ENCODE measurements around the gene CSAD.

The CSAD gene

DNA sequence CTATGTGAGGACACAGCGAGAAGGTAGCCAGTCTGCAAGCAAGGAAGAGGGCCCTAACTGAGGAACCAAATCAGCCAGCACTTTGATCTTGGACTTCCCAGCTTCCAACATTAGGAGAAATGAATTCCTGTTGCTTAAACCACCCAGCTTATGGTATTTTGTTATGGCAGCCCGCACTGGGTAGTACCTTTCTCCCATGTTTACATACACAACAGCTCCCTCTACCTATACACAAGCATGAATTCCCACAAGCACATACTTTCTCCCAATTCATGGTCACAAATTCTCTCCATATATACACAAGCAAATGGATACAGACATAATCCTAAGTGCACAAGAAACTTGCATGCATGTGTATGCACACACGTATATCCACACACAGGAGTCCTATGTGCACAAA lies 19.0 kb upstream of the CSAD start:
- DNase-seq (ENCODE audit: low read depth in 2 of 2), result no peak

- no peak for DNase-seq (ENCODE audit: low read depth in 2 of 2)
These were observed 17.9 kb upstream of the CSAD start for GRCh38 chr12:53198486-53199110.

GRCh38 chr12:53197011-53197640 lies 16.4 kb upstream of the CSAD start:
- DNase-seq (ENCODE audit: low read depth in 2 of 2), result no peak

DNA sequence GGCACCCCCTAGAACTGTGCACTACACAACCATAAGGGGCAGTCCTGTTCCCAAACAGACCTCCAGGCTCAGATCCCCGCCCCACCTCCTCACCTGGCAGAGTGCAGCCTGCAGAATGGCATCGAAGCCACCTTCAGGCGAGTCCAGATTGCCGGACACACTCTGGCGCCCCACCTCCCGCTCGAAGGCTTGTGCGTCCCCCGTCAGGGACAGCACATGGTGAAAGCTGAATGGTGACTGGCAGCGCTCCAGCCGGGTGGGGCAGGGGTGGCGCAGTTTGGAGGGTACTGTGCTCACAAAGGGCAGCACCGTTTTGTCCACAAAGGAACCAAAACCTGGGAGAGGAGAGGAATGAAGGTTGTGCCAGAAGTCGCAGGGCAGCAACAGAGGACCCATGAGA lies 15.8 kb upstream of the CSAD start:
- no peak for DNase-seq (ENCODE audit: low read depth in 2 of 2)

DNA sequence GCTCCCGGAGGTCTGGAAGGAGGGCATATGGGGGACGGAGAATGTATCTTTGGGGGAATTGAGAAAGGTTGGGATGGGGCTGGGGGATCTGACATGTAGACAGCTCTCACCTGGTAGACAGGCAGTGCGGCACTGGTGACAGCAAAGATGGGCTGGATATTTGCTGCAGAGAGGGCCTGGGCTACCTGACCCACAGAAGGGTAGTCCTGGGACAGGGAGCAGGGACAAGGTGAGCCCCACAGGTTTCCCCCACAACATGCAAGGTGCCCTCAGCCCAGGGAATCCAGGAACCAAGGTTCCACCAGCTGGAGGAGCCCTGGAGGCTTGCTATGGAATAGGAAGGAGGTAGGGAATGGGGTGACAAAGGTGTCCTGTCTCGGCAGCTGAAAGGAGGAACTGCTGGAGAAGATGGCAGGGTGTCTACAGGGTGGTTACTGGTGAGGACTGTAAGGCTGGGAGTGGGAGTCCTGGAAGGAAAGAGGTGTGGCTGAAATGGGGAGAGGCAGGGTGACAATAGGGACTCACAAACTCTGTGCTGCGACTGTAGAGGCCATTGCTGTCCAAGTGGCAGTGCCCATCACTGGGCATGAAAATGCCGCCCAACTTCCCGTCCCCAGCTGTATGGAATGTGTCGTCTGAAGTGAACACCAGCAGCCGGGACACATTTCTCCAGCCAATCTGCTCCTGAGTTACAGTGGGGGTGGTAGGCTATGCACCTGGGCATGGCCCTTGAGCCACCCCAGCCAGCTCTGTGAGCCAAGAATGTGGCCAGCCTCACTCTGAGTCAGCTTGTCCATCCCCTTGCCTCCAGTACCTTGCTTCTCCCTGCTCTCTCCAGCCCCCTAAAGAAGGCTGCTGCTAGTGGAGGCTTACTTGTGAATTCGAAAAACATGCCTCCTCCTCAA lies 15.0 kb upstream of the CSAD start:
- no peak for DNase-seq (ENCODE audit: low read depth in 2 of 2)

- DNase-seq (ENCODE audit: low read depth in 2 of 2), result no peak
These were observed 14.2 kb upstream of the CSAD start for GRCh38 chr12:53194973-53195372.

GRCh38 chr12:53193985-53194716 lies 13.4 kb upstream of the CSAD start:
- DNase-seq (ENCODE audit: low read depth in 2 of 2), result no peak

GRCh38 chr12:53193040-53193439 lies 12.3 kb upstream of the CSAD start:
- DNase-seq (ENCODE audit: low read depth in 2 of 2), result no peak

- no peak for DNase-seq (ENCODE audit: low read depth in 2 of 2)
These were observed 11.9 kb upstream of the CSAD start for GRCh38 chr12:53192531-53193021.

GRCh38 chr12:53191885-53192530 lies 11.3 kb upstream of the CSAD start:
- DNase-seq (ENCODE audit: low read depth in 2 of 2), result no peak

- no peak for DNase-seq (ENCODE audit: low read depth in 2 of 2)
These were observed 10.6 kb upstream of the CSAD start for GRCh38 chr12:53191096-53191884.

- no peak for DNase-seq (ENCODE audit: low read depth in 2 of 2)
These were observed 9.5 kb upstream of the CSAD start for GRCh38 chr12:53190108-53190729.

DNA sequence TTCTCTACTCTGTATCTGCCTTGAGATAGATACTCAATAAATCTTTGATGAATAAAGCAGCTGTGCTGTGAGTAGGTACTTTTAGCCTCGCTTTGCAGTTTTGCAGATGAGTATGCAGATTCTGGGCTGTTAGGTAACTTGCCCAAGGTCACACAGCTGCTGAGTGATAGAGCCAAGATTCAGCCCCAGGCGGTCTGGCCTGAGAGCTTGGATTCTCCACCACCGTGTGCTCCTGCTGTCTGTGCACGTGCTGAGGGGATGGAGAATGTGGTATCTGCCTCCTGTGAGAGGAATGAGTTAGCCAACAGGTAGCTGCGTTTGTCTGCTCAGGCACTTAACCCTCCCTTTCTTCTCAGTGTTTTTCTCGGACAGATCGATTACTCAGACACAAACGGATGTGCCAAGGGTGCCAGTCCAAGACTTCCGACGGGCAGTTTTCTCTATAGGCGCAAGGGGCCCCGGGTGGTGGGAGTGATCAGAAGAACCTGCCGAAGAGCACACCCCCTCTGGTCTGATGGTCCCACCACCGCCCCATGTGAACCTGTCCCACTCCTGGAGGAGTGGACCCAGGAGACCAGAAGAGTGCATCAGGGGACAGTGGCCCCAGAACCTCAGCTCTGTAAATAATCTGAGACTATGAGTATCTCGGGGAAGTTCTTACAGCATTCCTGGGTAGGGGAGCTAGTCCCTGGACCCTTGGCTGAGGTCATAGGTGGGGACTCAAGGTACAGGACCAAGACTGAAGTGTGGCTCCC lies 6.6 kb upstream of the CSAD start:
- DNase-seq (ENCODE audit: low read depth in 2 of 2), result no peak

DNA sequence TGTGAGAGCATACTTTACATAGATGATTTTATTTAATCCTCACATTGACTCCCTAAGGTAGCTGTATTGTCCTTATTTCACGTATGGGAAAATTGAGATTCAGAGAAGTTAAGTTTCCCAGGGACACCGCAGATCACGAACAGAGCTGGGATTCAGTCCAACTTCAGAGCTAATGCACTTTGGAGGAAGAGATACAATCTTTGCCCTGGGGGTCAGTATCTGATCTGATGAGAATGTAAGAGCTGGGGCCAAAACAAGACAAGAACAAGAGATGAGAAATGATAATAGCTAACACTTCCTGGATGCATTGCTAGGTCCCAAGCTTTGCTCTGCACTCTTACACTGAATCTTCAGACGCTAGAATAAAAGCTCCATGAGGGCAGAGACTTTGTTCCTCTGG lies 6.0 kb upstream of the CSAD start:
- DNase-seq (ENCODE audit: low read depth in 2 of 2), result no peak

DNA sequence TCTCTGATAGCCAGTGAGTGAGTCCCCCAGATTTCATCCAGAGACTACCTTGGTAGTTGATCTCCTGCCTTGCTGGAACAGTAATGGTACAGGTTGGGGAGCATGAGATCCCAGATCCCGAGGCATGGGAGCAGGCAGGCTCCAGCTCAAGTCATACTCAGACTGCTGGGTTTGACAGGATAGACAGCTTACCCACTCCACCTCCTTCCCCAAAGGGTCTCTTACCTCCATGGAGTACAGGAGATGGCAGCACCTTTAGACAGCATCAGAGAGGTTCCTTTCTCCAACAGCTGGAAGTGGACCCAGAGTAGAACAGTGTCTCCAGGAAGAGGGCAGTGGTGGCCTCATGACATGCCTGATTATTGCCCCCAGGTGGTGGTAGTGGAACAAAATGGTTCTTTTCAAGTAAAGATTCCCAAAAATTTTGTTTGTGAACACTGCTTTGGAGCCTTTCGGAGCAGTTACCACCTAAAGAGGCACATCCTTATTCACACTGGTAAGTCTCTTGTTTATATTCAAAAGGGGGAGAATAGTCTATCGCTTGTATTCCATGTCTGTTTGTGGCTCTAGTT lies 4.9 kb upstream of the CSAD start:
- DNase-seq (ENCODE audit: low read depth in 2 of 2), result no peak

DNA sequence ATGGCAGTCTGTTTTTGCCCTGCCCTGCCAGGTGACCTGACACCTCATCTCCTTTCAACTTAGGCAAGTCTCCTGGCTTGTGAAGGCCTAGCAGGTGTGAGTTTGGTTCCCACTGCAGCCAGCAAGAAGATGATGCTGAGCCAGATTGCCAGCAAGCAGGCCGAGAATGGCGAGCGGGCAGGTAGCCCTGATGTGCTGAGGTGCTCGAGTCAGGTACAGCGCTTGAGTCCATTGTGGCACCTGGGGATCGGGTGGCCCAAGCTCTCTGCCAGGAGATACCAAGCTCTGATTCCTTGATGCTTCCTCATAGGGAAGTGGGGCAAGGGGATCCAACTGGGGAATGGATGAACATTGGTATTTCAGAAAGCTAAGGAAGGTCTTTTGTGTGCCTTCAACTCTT lies 4.1 kb upstream of the CSAD start:
- DNase-seq (ENCODE audit: low read depth in 2 of 2), result no peak

GRCh38 chr12:53182903-53183302 lies 2.2 kb upstream of the CSAD start:
- DNase-seq (ENCODE audit: low read depth in 2 of 2), result no peak

- no peak for DNase-seq (ENCODE audit: low read depth in 2 of 2)
These were observed 1.2 kb upstream of the CSAD start for GRCh38 chr12:53181935-53182334.

Data from fibroblast of skin of left biceps (primary cell).